ENCODE data around the gene CDK5RAP3.

The CDK5RAP3 gene

DNA sequence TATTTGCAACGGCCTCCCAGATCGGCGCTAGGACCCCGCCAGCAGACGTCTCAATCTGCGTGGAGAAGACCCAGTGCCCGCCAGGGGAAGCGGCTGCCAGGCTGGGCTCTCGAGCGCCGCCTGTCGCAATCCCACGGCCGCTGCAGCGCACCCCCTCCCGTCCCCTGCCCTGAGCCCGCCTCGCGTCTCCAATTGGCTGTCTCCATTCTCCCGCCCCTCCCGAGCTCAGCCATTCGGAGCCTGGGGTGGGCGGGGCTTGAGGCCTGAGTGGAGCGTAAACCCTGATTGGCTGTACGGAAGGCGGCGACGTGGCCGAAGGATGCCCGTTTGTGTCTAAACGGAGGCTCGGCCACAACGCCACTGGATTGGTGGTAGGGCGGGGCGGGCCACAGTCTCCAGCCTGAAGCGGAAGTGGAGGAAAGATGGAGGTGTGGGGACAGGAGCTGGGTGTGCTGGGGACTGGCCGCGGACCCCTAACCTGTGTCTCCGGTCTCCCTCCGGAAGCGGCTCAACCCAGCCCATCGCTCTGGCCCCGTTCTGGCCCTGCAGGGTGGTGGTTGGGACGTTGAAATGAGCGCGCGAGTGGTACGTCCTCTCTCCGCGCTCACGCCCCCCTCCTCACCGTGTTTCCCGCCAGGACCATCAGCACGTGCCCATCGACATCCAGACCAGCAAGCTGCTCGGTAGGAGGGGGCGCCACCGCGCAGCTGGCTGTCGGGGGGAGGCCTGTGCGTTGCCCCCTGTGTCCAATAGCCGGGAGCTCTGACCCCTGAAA is at the start of gene CDK5RAP3 (continued):
- TF ChIP-seq ZSCAN18 (tag by site-specific recombination; IDR thresholded peaks at IDR 0.05) (no peak), ZNF416 (tag by site-specific recombination; IDR thresholded peaks at IDR 0.05) (no peak), ZNF639 (tag by site-specific recombination; IDR thresholded peaks at IDR 0.05) (peak; percentile 64; the same call in 1 of the 2 replicates), GFI1B (tag by site-specific recombination; IDR thresholded peaks at IDR 0.05) (no peak), ZNF2 (tag by site-specific recombination; IDR thresholded peaks at IDR 0.05) (peak; percentile 89), BCL11B (tag by site-specific recombination; IDR thresholded peaks at IDR 0.05; ENCODE audit: low read depth) (peak; percentile 95), ZNF146 (tag by site-specific recombination; IDR thresholded peaks at IDR 0.05) (peak; percentile 30; the same call in 1 of the 2 replicates), ZNF302 (tag by site-specific recombination; IDR thresholded peaks at IDR 0.05; ENCODE audit: low read depth) (no peak), ZNF223 (tag by site-specific recombination; IDR thresholded peaks at IDR 0.05) (no peak), ZNF585B (tag by site-specific recombination; IDR thresholded peaks at IDR 0.05) (no peak), MYNN (tag by site-specific recombination; IDR thresholded peaks at IDR 0.05; ENCODE audit: borderline replicate concordance) (peak; percentile 34; the same call in 1 of the 2 replicates), ZNF549 (tag by site-specific recombination; IDR thresholded peaks at IDR 0.05) (no peak), ZNF580 (tag by site-specific recombination; IDR thresholded peaks at IDR 0.05) (peak; percentile 73; the same call in 1 of the 2 replicates), SP7 (tag by site-specific recombination; IDR thresholded peaks at IDR 0.05) (peak; percentile 65), ZNF629 (tag by site-specific recombination; IDR thresholded peaks at IDR 0.05) (peak; percentile 63), ZNF214 (tag by site-specific recombination; IDR thresholded peaks at IDR 0.05; ENCODE audit: borderline replicate concordance) (no peak), PATZ1 (tag by site-specific recombination; IDR thresholded peaks at IDR 0.05) (peak; percentile 88), REPIN1 (tag by site-specific recombination; IDR thresholded peaks at IDR 0.05; ENCODE audit: low read depth) (peak; percentile 57; the same call in 1 of the 2 replicates), ZNF335 (tag by site-specific recombination; conservative IDR thresholded peaks at IDR 0.05) (peak; percentile 60), HOXC10 (CRISPR knock-in tag; IDR thresholded peaks at IDR 0.05) (no peak), ZFHX2 (tag by site-specific recombination; conservative IDR thresholded peaks at IDR 0.05) (peak; percentile 57), ZNF571 (tag by site-specific recombination; IDR thresholded peaks at IDR 0.05) (no peak), HOXA7 (CRISPR knock-in tag; IDR thresholded peaks at IDR 0.05; ENCODE audit: borderline replicate concordance) (no peak), ZNF366 (tag by site-specific recombination; conservative IDR thresholded peaks at IDR 0.05) (peak; percentile 89), ZNF350 (tag by site-specific recombination; IDR thresholded peaks at IDR 0.05) (no peak), ZNF10 (tag by site-specific recombination; IDR thresholded peaks at IDR 0.05) (peak; percentile 13; the same call in 1 of the 2 replicates)
- TF ChIP-seq, protein P1, sequence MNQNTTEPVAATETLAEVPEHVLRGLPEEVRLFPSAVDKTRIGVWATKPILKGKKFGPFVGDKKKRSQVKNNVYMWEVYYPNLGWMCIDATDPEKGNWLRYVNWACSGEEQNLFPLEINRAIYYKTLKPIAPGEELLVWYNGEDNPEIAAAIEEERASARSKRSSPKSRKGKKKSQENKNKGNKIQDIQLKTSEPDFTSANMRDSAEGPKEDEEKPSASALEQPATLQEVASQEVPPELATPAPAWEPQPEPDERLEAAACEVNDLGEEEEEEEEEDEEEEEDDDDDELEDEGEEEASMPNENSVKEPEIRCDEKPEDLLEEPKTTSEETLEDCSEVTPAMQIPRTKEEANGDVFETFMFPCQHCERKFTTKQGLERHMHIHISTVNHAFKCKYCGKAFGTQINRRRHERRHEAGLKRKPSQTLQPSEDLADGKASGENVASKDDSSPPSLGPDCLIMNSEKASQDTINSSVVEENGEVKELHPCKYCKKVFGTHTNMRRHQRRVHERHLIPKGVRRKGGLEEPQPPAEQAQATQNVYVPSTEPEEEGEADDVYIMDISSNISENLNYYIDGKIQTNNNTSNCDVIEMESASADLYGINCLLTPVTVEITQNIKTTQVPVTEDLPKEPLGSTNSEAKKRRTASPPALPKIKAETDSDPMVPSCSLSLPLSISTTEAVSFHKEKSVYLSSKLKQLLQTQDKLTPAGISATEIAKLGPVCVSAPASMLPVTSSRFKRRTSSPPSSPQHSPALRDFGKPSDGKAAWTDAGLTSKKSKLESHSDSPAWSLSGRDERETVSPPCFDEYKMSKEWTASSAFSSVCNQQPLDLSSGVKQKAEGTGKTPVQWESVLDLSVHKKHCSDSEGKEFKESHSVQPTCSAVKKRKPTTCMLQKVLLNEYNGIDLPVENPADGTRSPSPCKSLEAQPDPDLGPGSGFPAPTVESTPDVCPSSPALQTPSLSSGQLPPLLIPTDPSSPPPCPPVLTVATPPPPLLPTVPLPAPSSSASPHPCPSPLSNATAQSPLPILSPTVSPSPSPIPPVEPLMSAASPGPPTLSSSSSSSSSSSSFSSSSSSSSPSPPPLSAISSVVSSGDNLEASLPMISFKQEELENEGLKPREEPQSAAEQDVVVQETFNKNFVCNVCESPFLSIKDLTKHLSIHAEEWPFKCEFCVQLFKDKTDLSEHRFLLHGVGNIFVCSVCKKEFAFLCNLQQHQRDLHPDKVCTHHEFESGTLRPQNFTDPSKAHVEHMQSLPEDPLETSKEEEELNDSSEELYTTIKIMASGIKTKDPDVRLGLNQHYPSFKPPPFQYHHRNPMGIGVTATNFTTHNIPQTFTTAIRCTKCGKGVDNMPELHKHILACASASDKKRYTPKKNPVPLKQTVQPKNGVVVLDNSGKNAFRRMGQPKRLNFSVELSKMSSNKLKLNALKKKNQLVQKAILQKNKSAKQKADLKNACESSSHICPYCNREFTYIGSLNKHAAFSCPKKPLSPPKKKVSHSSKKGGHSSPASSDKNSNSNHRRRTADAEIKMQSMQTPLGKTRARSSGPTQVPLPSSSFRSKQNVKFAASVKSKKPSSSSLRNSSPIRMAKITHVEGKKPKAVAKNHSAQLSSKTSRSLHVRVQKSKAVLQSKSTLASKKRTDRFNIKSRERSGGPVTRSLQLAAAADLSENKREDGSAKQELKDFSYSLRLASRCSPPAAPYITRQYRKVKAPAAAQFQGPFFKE (tag by site-specific recombination; IDR thresholded peaks at IDR 0.05; ENCODE audit: borderline replicate concordance), result no peak
- TF ChIP-seq, protein P2, sequence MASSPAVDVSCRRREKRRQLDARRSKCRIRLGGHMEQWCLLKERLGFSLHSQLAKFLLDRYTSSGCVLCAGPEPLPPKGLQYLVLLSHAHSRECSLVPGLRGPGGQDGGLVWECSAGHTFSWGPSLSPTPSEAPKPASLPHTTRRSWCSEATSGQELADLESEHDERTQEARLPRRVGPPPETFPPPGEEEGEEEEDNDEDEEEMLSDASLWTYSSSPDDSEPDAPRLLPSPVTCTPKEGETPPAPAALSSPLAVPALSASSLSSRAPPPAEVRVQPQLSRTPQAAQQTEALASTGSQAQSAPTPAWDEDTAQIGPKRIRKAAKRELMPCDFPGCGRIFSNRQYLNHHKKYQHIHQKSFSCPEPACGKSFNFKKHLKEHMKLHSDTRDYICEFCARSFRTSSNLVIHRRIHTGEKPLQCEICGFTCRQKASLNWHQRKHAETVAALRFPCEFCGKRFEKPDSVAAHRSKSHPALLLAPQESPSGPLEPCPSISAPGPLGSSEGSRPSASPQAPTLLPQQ (tag by site-specific recombination; IDR thresholded peaks at IDR 0.05), result peak; percentile 96
